Loucy (cell line): ENCODE results near the gene KRTAP10-9.

Experiments
- EZH2phosphoT487 ChIP-seq: fragments of 200-600 bp; IDR thresholded peaks from 2 replicates; pipeline ENCODE4 v1.6.1; 2018; ENCODE audit warnings: antibody characterized with exemption, mild to moderate bottlenecking, moderate library complexity, borderline replicate concordance
- TF ChIP-seq, protein P1 (sequence below): fragments of 200-600 bp; sonication (generic); conservative IDR thresholded peaks from 2 replicates; pipeline ENCODE4 v1.5.1; 2014; ENCODE audit warnings: mild to moderate bottlenecking, antibody characterized with exemption, low read length

DNA sequence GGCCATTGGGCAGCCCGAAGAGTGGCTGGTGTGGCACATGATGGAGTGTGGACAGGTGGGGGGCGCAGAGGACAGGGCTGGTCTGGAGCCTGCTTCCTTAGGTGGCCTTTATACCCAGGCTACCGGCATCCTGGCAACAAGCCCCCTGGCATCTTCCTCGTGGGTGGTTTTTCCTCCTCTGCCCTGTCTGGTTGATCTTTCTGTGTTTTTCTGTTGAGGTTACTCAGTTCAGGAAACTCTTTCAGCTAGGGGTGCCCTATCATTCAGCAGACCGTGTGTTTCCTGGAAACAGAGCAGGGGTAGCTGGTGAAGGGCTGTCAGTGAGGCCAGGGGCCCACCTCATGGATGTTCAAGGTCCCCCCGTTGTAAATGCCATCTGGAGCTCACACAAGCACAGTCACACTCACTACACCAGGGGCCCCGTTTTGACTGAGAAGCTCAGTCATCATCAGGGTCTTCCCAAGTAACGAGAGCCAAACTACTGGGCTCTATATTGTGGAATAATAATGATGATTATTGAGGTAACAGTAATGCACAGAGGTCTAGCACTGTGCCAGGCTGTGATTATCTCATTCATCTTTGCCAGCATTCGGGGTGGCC, 27.8 kb downstream of the KRTAP10-9 start, which contains the start of gene KRTAP12-4:
- TF ChIP-seq, protein P1, sequence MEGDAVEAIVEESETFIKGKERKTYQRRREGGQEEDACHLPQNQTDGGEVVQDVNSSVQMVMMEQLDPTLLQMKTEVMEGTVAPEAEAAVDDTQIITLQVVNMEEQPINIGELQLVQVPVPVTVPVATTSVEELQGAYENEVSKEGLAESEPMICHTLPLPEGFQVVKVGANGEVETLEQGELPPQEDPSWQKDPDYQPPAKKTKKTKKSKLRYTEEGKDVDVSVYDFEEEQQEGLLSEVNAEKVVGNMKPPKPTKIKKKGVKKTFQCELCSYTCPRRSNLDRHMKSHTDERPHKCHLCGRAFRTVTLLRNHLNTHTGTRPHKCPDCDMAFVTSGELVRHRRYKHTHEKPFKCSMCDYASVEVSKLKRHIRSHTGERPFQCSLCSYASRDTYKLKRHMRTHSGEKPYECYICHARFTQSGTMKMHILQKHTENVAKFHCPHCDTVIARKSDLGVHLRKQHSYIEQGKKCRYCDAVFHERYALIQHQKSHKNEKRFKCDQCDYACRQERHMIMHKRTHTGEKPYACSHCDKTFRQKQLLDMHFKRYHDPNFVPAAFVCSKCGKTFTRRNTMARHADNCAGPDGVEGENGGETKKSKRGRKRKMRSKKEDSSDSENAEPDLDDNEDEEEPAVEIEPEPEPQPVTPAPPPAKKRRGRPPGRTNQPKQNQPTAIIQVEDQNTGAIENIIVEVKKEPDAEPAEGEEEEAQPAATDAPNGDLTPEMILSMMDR, result no peak
- no peak for TF ChIP-seq EZH2phosphoT487
